Astrocyte of the spinal cord (primary cell): Measurements from ENCODE around the gene RTP3.
A peak's percentile ranks its signal among the peaks of the same experiment; 100 is the strongest.

ENCODE experiments used
- DNase-seq: peaks from one replicate; pipeline ENCODE4 v3.0.0; 2011; ENCODE audit warnings: low read depth, low spot score
- H3K4me3 ChIP-seq: 2 replicates; pipeline ENCODE4 v1.5.1; 2011; ENCODE audit warnings: low read depth, mild to moderate bottlenecking, low read length, moderate library complexity
- CTCF ChIP-seq: IDR thresholded peaks from 2 replicates; pipeline ENCODE4 v1.5.1; 2012; ENCODE audit warnings: low read depth, mild to moderate bottlenecking, low read length, inconsistent platforms
- in situ Hi-C: cut with HindIII; loops from 2 replicates; pipeline ENCODE4 v1.10.0; 2017; ENCODE audit warnings: low sequenced_read_pairs

The RTP3 gene

GRCh38 chr3:46497556-46498265 lies at the start of gene RTP3:
TSS of gene RTP3 (plus strand) at chr3:46497976. CDS start at chr3:46498063, 87 bp downstream.
- H3K4me3 ChIP-seq, result no peak within 1 kb of the TSS

GRCh38 chr3:46448721-46449120 lies 49.1 kb upstream of the RTP3 start:
- H3K4me3 ChIP-seq, result no peak overlapping the region
- no peak for TF ChIP-seq CTCF
- DNase-seq, result no peak
- in situ Hi-C loops, result no loop called here

More at GRCh38 chr3:46497556-46498265, at the start of gene RTP3:
- DNase-seq, result no peak
- TF ChIP-seq CTCF, result no peak
- in situ Hi-C loops, result no loop called here

GRCh38 chr3:46449755-46450552 lies 47.8 kb upstream of the RTP3 start:
- TF ChIP-seq CTCF, result peak; percentile 66
- DNase-seq, result no peak
- in situ Hi-C loops, result no loop called here
- no peak overlapping the region for H3K4me3 ChIP-seq

GRCh38 chr3:46453526-46454208 lies 44.1 kb upstream of the RTP3 start:
- TF ChIP-seq CTCF, result no peak
- no peak overlapping the region for H3K4me3 ChIP-seq
- no peak for DNase-seq
- in situ Hi-C loops, result no loop called here

- no peak overlapping the region for H3K4me3 ChIP-seq
- in situ Hi-C loops, result no loop called here
- no peak for TF ChIP-seq CTCF
Observed at GRCh38 chr3:46454209-46454595, 43.6 kb upstream of the RTP3 start.

GRCh38 chr3:46454606-46455005 lies 43.2 kb upstream of the RTP3 start:
- in situ Hi-C loops, result no loop called here
- no peak overlapping the region for H3K4me3 ChIP-seq
- TF ChIP-seq CTCF, result no peak
- DNase-seq, result no peak

More at GRCh38 chr3:46454209-46454595, 43.6 kb upstream of the RTP3 start:
- no peak for DNase-seq
